Hypothalamus (tissue), 51 donors: ENCODE data around the gene EXOC3.
"Not testable (repeated sequence)": the region's sequence is repeated elsewhere in the genome, so short reads cannot be mapped to it uniquely, and the experiment has no call there.

ENCODE experiments used
- DNase-seq, 51 donors: peaks; one replicate each; lab custom pipeline; 2025; lab: John Stamatoyannopoulos, UW

EXOC3 gene

GRCh38 chr5:497090-497700 is 54.2 kb downstream of the EXOC3 start:
- no peak for DNase-seq

GRCh38 chr5:497871-498509 is 55.0 kb downstream of the EXOC3 start:
- no peak for DNase-seq

GRCh38 chr5:499233-500209 is 56.5 kb downstream of the EXOC3 start:
- DNase-seq, result no peak

- no peak for DNase-seq
Observed at GRCh38 chr5:500491-500890, 57.5 kb downstream of the EXOC3 start.

GRCh38 chr5:501105-501830 is 58.3 kb downstream of the EXOC3 start:
- no peak for DNase-seq

GRCh38 chr5:501831-502184 is 58.8 kb downstream of the EXOC3 start:
- DNase-seq, result no peak

GRCh38 chr5:502325-503079 is 59.5 kb downstream of the EXOC3 start:
- no peak for DNase-seq

GRCh38 chr5:504326-505154 is 61.6 kb downstream of the EXOC3 start:
- no peak for DNase-seq

- DNase-seq, result no peak
Observed at GRCh38 chr5:505951-506525, 63.1 kb downstream of the EXOC3 start.

GRCh38 chr5:507986-508575 is 65.1 kb downstream of the EXOC3 start:
- not testable (repeated sequence) for DNase-seq

GRCh38 chr5:509611-510185 is 66.7 kb downstream of the EXOC3 start:
- DNase-seq, result no peak

- DNase-seq, result no peak
Observed at GRCh38 chr5:510521-510920, 67.5 kb downstream of the EXOC3 start.

- no peak for DNase-seq
Observed at GRCh38 chr5:511476-511875, 68.5 kb downstream of the EXOC3 start.

GRCh38 chr5:513216-514100 is 70.5 kb downstream of the EXOC3 start:
- no peak for DNase-seq

- no peak for DNase-seq
Observed at GRCh38 chr5:514101-514485, 71.1 kb downstream of the EXOC3 start.

GRCh38 chr5:514673-515072 is 71.7 kb downstream of the EXOC3 start:
- no peak for DNase-seq

GRCh38 chr5:515273-515836 is 72.4 kb downstream of the EXOC3 start:
- DNase-seq, result no peak
